Measurements from ENCODE around the gene ST3GAL4.

The ST3GAL4 gene

DNA sequence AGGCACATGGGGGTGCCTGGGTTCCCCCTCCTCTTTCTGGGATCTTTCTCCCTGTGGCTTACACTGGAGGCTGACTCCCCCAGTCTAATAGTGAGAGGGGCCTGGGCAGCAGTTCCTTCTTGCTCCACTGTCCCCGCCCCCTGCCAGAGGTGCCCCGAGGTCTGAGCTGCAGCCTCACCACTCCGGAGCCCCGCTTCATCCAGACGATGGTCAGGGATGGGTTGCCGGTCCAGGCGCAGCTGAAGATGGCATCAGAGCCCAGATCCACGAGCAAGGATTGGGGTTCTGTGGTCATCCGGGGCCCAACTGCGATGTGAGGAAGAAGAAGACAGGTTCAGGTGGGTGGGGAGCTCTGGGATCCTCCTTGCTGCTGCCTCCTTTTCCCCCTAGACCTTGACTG lies 91.1 kb downstream of the ST3GAL4 start:
- no peak overlapping the region for H3K9ac ChIP-seq (ENCODE audit: low read length)
- peaks cover 8% of the 10 kb centered on the region for H3K27me3 ChIP-seq (replicated peaks; ENCODE audit: control insufficient read depth, insufficient read depth, low read length)
- DNase-seq (ENCODE audit: low read depth): no peak
- no peak overlapping the region for H3K4me3 ChIP-seq (ENCODE audit: low read length)
- H3K9me3 ChIP-seq (ENCODE audit: control insufficient read depth, low read length): no peaks in the 10 kb centered on the region
- peaks cover 3% of the 10 kb centered on the region for H3K4me1 ChIP-seq (ENCODE audit: control insufficient read depth, insufficient read depth, low read length)
- H3K36me3 ChIP-seq (ENCODE audit: control insufficient read depth, insufficient read depth, low read length, severe bottlenecking): no peaks in the 10 kb centered on the region

DNA sequence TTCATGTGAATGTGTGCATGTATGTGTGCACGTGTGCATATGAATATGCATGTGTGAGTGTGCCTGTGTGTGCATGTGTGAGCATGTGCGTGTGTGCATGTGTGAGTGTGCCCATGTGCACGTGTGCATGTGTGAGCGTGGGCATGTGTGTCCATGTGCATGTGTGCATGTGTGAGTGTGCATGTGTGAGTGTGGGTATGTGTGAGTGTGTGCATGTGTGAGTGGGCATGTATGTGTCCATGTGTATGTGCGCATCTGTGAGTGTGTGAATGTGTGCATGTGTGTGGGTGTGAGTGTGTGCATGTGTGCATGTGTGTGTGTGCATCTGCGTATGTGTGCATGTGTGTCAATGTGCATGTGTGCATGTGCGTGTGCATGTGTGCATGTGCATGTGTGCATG lies 94.7 kb downstream of the ST3GAL4 start:
- Histone ChIP-seq H3K9ac (ENCODE audit: low read length) (no peak overlapping the region), H3K27me3 (replicated peaks; ENCODE audit: control insufficient read depth, insufficient read depth, low read length) (peaks cover 19% of the 10 kb centered on the region), H3K4me1 (ENCODE audit: control insufficient read depth, insufficient read depth, low read length) (no peaks in the 10 kb centered on the region), H3K36me3 (ENCODE audit: control insufficient read depth, insufficient read depth, low read length, severe bottlenecking) (no peaks in the 10 kb centered on the region), H3K4me3 (ENCODE audit: low read length) (no peak overlapping the region), H3K9me3 (ENCODE audit: control insufficient read depth, low read length) (no peaks in the 10 kb centered on the region)
- no peak for DNase-seq (ENCODE audit: low read depth)

DNA sequence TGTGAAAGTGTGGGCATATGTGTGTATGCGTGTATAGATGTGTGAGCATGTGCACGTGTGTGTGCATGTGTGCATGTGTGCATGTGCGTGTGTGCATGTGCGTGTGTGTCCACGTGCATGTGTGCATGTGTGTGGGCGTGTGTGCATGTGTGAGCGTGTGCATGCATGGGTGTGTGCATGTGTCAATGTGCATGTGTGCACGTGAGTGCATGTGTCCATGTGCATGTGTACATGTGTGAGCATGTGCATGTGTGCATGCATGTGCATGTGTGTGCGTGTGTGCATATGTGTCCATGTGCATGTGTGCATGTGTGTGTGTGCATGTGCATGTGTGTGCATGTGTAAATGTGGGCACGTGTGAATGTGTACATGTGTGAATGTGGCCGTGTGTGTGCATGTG lies 95.3 kb downstream of the ST3GAL4 start:
- Histone ChIP-seq H3K9me3 (ENCODE audit: control insufficient read depth, low read length) (no peaks in the 10 kb centered on the region), H3K9ac (ENCODE audit: low read length) (no peak overlapping the region), H3K4me1 (ENCODE audit: control insufficient read depth, insufficient read depth, low read length) (no peaks in the 10 kb centered on the region), H3K36me3 (ENCODE audit: control insufficient read depth, insufficient read depth, low read length, severe bottlenecking) (no peaks in the 10 kb centered on the region), H3K27me3 (replicated peaks; ENCODE audit: control insufficient read depth, insufficient read depth, low read length) (peaks cover 19% of the 10 kb centered on the region), H3K4me3 (ENCODE audit: low read length) (no peak overlapping the region)
- DNase-seq (ENCODE audit: low read depth): no peak

DNA sequence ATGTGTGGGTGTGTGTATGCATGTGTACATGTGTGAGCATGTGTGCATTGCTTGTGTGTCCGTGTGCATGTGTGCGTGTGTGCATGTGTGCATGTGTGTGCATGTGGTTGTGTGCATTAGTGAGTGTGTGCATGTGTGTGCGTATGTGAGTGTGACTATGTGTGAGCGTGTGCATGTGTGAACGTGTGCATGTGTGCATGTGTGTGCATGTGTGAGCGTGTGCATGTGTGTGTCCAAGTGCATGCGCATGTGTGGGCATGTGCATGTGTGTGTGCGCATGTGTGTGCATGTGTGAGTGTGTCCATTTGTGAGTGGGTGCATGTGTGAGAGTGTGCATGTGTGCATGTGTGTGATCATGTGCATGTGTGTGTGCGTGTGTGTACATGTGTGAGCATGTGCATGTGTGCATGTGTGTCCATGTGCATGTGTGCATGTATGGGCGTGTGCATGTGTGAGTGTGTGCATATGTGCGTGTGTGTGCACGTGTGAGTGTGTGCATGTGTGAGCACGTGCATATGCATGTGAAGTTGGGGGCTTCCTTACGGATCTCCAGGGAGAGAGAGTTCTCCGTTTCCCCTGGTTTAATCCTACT lies 95.8 kb downstream of the ST3GAL4 start:
- H3K36me3 ChIP-seq (ENCODE audit: control insufficient read depth, insufficient read depth, low read length, severe bottlenecking): no peaks in the 10 kb centered on the region
- no peak for DNase-seq (ENCODE audit: low read depth)
- H3K27me3 ChIP-seq (replicated peaks; ENCODE audit: control insufficient read depth, insufficient read depth, low read length): peaks cover 19% of the 10 kb centered on the region
- no peak overlapping the region for H3K9ac ChIP-seq (ENCODE audit: low read length)
- no peaks in the 10 kb centered on the region for H3K4me1 ChIP-seq (ENCODE audit: control insufficient read depth, insufficient read depth, low read length)
- no peak overlapping the region for H3K4me3 ChIP-seq (ENCODE audit: low read length)
- no peaks in the 10 kb centered on the region for H3K9me3 ChIP-seq (ENCODE audit: control insufficient read depth, low read length)

DNA sequence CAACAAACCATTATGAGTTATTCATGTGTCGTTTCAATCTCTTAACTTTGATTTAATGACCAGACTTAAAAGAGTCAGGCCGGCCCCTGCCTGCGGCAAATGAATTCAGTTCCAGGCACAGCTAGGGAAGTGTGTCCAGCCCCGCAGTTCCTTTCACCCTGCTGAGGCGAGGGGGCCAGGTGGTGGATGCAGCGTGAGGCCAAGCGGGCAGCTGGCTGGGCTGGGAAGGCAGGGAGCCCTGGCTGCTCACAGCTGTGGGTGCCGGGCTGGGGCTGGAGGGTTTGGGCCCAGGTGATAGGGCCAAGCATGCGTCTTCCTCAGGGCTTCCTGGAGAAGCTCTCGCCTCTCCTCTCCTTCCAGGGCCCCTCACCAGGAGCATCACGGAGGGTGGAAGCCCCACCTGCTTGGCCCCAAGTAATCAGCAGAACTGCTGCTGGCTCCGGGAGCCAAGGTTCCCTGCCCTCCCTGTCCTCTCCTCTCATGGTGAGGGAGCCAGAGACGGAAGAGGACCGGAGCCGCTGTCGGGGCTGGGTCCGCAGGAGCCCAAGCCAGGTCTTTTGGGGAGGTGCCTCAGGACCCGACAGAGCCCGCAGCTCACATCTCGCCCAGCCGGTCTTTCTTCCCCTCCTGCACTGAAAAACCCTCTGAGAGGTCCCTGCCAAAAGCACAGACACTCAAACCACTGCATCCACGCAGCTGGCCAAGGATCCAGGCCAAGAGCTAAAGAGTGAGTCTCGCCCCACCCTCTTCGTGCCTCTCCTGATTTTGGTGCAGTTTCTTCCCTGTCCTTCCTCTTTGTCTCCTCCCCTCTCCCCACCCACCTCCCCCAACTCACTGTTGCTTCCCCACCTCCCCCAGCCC lies 97.0 kb downstream of the ST3GAL4 start:
- H3K4me1 ChIP-seq (ENCODE audit: control insufficient read depth, insufficient read depth, low read length): no peaks in the 10 kb centered on the region
- no peak for DNase-seq (ENCODE audit: low read depth)
- no peaks in the 10 kb centered on the region for H3K9me3 ChIP-seq (ENCODE audit: control insufficient read depth, low read length)
- H3K27me3 ChIP-seq (replicated peaks; ENCODE audit: control insufficient read depth, insufficient read depth, low read length): peaks cover 14% of the 10 kb centered on the region
- no peaks in the 10 kb centered on the region for H3K36me3 ChIP-seq (ENCODE audit: control insufficient read depth, insufficient read depth, low read length, severe bottlenecking)
- H3K4me3 ChIP-seq (ENCODE audit: low read length): no peak overlapping the region
- no peak overlapping the region for H3K9ac ChIP-seq (ENCODE audit: low read length)

DNA sequence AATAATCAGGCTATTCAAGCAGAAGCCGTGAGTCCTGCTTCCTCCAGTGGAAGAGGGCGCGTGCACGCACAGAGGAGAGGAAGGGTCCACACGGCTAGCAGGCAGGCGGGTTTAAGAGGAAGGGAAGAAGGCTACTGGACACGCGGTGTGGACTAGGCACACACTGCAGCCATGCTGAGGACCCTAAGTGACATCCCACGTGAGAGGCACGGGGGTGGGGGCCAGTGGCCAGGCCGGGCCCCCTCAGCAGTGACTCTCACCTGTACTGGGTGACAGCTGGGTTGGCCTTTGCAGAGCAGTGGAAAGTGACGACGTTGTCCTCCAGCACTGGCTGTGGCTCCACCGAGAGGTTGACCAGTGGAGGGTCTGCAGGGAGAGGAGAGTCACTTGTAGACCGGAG lies 100.6 kb downstream of the ST3GAL4 start:
- peaks cover 14% of the 10 kb centered on the region for H3K27me3 ChIP-seq (replicated peaks; ENCODE audit: control insufficient read depth, insufficient read depth, low read length)

DNA sequence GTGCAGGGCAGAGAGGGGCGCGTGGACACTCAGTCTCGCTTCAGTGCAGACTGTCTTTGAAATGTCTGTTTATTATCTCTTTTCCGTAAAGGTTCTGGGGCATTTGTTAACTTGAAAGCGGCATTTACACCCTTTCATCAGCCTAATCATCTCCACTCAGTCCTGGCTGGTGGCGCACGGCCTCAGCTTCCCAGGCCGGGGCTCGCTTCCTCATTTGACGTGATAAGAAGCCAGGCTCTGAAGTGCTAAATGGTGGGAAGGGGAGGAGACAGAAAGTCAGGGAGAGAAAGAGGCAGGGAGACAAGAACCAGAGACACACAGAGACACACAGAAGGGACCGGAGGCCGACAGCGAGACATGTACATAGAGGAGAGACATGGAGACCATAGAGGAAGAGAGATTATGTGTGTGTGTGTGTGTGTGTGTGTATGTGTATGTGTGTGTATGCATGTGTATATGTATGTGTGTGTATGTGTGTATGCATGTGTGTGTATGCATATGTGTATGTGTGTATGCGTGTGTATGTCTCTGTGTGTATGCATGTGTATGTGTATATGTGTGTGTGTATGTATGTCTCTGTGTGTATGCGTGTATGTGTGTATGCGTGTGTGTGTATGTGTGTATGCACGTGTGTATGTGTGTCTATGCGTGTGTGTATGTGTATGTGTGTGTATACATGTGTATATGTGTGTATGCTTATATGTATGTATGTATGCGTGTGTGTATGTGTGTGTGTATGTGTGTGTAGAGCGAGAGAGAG lies 101.5 kb downstream of the ST3GAL4 start:
- Histone ChIP-seq H3K27me3 (replicated peaks; ENCODE audit: control insufficient read depth, insufficient read depth, low read length) (peaks cover 11% of the 10 kb centered on the region), H3K36me3 (ENCODE audit: control insufficient read depth, insufficient read depth, low read length, severe bottlenecking) (no peaks in the 10 kb centered on the region), H3K9me3 (ENCODE audit: control insufficient read depth, low read length) (no peaks in the 10 kb centered on the region), H3K4me3 (ENCODE audit: low read length) (no peak overlapping the region), H3K9ac (ENCODE audit: low read length) (no peak overlapping the region), H3K4me1 (ENCODE audit: control insufficient read depth, insufficient read depth, low read length) (peaks cover 6% of the 10 kb centered on the region)
- no peak for DNase-seq (ENCODE audit: low read depth)

More for the DNA sequence above, 100.6 kb downstream of the ST3GAL4 start:
- peaks cover 6% of the 10 kb centered on the region for H3K4me1 ChIP-seq (ENCODE audit: control insufficient read depth, insufficient read depth, low read length)
- no peak overlapping the region for H3K4me3 ChIP-seq (ENCODE audit: low read length)
- H3K36me3 ChIP-seq (ENCODE audit: control insufficient read depth, insufficient read depth, low read length, severe bottlenecking): no peaks in the 10 kb centered on the region
- H3K9ac ChIP-seq (ENCODE audit: low read length): no peak overlapping the region
- no peaks in the 10 kb centered on the region for H3K9me3 ChIP-seq (ENCODE audit: control insufficient read depth, low read length)
- no peak for DNase-seq (ENCODE audit: low read depth)

DNA sequence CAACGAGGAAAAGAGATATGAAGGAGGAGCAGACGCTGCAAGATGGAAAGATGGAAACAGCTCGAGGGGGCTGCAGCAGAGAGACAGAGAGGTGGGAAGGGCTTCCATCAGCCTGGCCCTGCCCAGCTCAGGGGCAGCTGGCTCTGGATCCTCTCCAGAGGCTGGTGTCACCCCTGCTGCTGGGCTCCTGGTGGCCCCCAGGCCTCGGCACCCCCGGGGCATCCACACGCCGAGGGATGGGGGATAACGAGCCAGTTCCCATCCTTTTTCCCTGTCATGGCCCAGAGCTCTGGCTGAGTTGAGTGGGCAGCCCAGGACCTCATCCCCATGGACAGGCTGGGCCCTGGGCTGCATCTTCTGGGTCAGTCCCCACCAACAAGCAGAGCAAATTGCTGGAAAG lies 102.3 kb downstream of the ST3GAL4 start:
- H3K4me3 ChIP-seq (ENCODE audit: low read length): no peak overlapping the region
- no peaks in the 10 kb centered on the region for H3K36me3 ChIP-seq (ENCODE audit: control insufficient read depth, insufficient read depth, low read length, severe bottlenecking)
- no peak for DNase-seq (ENCODE audit: low read depth)
- H3K4me1 ChIP-seq (ENCODE audit: control insufficient read depth, insufficient read depth, low read length): peaks cover 6% of the 10 kb centered on the region
- peaks cover 5% of the 10 kb centered on the region for H3K27me3 ChIP-seq (replicated peaks; ENCODE audit: control insufficient read depth, insufficient read depth, low read length)
- no peaks in the 10 kb centered on the region for H3K9me3 ChIP-seq (ENCODE audit: control insufficient read depth, low read length)
- H3K9ac ChIP-seq (ENCODE audit: low read length): no peak overlapping the region

DNA sequence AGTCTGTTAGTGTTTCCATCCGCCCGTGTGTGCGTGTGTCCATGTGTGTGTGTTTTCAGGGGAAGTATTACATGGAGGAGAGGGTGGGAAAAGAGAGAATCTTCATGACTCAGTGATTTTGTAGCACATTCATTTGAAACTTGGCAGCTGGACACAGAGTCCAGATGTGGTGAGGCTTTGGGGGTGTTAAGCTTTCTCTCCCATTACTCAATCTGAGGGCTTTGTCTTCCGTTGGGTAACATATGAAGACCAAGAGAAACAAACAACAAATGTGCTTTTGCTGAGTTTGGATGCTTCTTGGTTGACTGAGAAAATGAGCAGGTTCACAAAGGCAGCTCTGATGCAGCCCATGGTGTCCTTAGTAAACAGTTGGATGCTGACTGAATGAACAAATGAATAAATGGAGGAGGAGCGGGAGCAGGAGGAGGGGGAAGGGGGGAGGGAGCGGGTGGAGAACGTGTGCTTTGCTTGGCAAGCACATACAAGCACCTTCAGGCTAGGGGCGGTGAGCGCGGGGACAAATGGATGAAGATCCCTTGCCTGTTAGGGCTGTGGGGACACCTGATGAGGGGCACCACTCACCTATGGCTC lies 104.3 kb downstream of the ST3GAL4 start:
- no peaks in the 10 kb centered on the region for H3K36me3 ChIP-seq (ENCODE audit: control insufficient read depth, insufficient read depth, low read length, severe bottlenecking)
- peaks cover 6% of the 10 kb centered on the region for H3K4me1 ChIP-seq (ENCODE audit: control insufficient read depth, insufficient read depth, low read length)
- H3K4me3 ChIP-seq (ENCODE audit: low read length): no peak overlapping the region
- H3K9me3 ChIP-seq (ENCODE audit: control insufficient read depth, low read length): peaks cover 4% of the 10 kb centered on the region
- peak; percentile 50 for DNase-seq (ENCODE audit: low read depth)
- H3K27me3 ChIP-seq (replicated peaks; ENCODE audit: control insufficient read depth, insufficient read depth, low read length): peaks cover 15% of the 10 kb centered on the region
- no peak overlapping the region for H3K9ac ChIP-seq (ENCODE audit: low read length)

DNA sequence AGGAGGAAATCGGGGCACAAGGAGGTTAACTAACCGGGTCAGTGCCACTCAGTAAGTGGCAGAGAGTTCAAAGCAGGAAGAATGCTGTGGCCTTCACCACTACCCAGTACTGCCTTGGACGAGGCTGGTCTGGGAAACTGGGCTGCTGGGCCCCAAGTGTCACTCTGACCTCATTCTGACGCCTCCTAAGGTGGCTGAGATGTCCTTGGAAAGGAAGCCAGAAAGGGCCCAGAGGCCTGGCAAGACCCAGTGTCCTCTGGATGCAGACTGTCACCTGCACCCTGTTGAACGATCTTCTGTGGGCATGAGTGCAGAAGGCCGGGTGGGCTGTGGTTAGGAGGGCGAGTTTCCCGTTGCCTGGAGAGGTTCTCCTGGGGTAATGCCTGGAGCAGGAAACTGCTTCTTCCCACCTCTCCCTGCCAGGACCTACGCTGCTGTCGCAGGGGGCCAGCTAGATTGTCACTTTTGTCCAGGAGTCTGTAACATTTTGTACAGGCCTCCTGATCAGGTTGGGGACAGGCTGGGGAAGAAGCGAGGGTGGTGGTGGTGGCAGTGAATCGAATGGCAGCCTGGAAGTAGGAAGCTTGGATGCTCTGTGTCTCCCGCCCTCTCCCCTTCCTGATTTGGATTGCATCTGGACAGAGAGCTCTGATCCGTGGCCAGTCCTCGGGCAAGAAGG lies 105.1 kb downstream of the ST3GAL4 start:
- Histone ChIP-seq H3K27me3 (replicated peaks; ENCODE audit: control insufficient read depth, insufficient read depth, low read length) (peaks cover 21% of the 10 kb centered on the region), H3K9ac (ENCODE audit: low read length) (no peak overlapping the region), H3K4me1 (ENCODE audit: control insufficient read depth, insufficient read depth, low read length) (peaks cover 6% of the 10 kb centered on the region), H3K36me3 (ENCODE audit: control insufficient read depth, insufficient read depth, low read length, severe bottlenecking) (no peaks in the 10 kb centered on the region), H3K4me3 (ENCODE audit: low read length) (no peak overlapping the region), H3K9me3 (ENCODE audit: control insufficient read depth, low read length) (peaks cover 4% of the 10 kb centered on the region)
- DNase-seq (ENCODE audit: low read depth): no peak

DNA sequence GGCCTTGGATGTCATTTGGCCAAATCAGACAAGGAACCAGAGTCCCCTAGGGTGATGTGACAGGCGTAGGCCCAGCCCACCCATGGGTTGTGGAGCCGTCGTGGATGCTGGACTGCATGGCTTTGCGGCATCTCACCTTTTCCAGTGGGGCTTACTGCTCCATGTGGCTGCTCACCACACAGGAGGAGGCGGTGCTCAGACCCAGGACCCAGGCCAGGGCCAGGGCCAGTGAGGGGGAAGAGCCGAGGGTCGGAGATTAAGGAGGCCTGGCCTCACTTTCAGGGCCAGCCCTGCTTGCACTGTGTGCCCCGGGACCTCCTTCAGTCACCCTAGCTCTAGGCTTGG lies 105.6 kb downstream of the ST3GAL4 start:
- Histone ChIP-seq H3K9me3 (ENCODE audit: control insufficient read depth, low read length) (peaks cover 4% of the 10 kb centered on the region), H3K36me3 (ENCODE audit: control insufficient read depth, insufficient read depth, low read length, severe bottlenecking) (no peaks in the 10 kb centered on the region), H3K9ac (ENCODE audit: low read length) (no peak overlapping the region), H3K27me3 (replicated peaks; ENCODE audit: control insufficient read depth, insufficient read depth, low read length) (peaks cover 21% of the 10 kb centered on the region), H3K4me1 (ENCODE audit: control insufficient read depth, insufficient read depth, low read length) (peaks cover 6% of the 10 kb centered on the region), H3K4me3 (ENCODE audit: low read length) (no peak overlapping the region)
- no peak for DNase-seq (ENCODE audit: low read depth)
